MM.1S (cell line): Measurements from ENCODE around the gene UQCC2.

Experiments used
- CTCF ChIP-seq: fragments of 300-600 bp; sonication (generic); IDR thresholded peaks from 2 replicates; pipeline ENCODE4 v1.5.1; 2016; ENCODE audit warnings: antibody characterized with exemption, low read length, mixed read lengths
- EZH2 ChIP-seq: fragments of 300-600 bp; sonication (generic); optimal IDR thresholded peaks from 2 replicates; pipeline ENCODE3; 2017; ENCODE audit warnings: low read depth, mild to moderate bottlenecking, antibody characterized with exemption, low read length, mixed read lengths

- TF ChIP-seq CTCF (no peak), EZH2 (no peak)
Observed at GRCh38 chr6:33691456-33692077, 19.9 kb downstream of the UQCC2 start.
